ENCODE data around the gene THBS3.
A peak's percentile ranks its signal among the peaks of the same experiment; 100 is the strongest.

The THBS3 gene

DNA sequence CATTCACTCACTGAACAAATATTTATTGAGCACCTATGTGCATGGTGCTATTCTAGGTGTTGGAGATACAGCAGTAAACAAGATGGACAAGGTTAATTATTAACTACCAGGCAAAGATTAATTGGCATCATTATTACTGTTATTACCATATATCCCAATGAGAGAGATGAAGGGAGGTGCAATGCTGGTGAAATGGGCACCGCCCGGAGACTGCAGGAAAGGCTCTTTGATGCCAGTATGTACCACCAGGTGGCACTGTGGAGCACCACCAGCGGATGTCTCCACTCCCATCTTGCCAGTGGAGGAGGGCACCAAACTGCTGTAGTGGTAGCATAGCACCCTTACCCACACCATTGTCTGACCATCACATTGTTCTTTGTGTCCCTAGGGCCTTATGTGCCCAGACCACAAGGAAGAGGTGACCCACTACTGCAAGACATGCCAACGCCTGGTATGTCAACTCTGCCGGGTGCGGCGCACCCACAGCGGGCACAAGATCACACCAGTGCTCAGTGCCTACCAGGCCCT, 31.1 kb downstream of the THBS3 start:
- Histone ChIP-seq H2AFZ (ENCODE audit: low read depth, low read length) (no peak overlapping the region), H3K27me3 (ENCODE audit: insufficient read depth, low read length) (no peaks in the 10 kb centered on the region), H3K4me3 (ENCODE audit: low read length) (no peak overlapping the region), H3K9me3 (ENCODE audit: low read length) (no peaks in the 10 kb centered on the region), H3K36me3 (ENCODE audit: insufficient read depth, low read length) (peaks cover 18% of the 10 kb centered on the region), H3K4me1 (ENCODE audit: insufficient read depth, low read length) (peaks cover 25% of the 10 kb centered on the region)

DNA sequence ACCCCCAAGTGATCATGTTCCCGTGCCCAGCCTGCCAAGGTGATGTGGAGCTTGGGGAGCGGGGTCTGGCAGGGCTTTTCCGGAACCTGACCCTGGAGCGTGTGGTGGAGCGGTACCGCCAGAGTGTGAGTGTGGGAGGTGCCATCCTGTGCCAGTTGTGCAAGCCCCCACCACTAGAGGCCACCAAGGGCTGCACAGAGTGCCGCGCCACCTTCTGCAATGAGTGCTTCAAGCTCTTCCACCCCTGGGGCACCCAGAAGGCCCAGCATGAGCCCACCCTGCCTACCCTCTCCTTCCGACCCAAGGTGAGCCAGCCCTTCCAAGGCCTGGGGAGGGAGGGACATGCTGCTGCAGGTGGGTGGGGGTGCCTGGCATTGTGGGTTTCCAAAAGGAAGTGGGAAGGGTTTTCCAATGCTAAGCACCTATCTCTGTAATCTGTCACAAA, 31.7 kb downstream of the THBS3 start:
- H3K36me3 ChIP-seq (ENCODE audit: insufficient read depth, low read length): peaks cover 18% of the 10 kb centered on the region
- no peak overlapping the region for H2AFZ ChIP-seq (ENCODE audit: low read depth, low read length)
- no peak overlapping the region for H3K4me3 ChIP-seq (ENCODE audit: low read length)
- no peaks in the 10 kb centered on the region for H3K9me3 ChIP-seq (ENCODE audit: low read length)
- peaks cover 25% of the 10 kb centered on the region for H3K4me1 ChIP-seq (ENCODE audit: insufficient read depth, low read length)
- no peaks in the 10 kb centered on the region for H3K27me3 ChIP-seq (ENCODE audit: insufficient read depth, low read length)

DNA sequence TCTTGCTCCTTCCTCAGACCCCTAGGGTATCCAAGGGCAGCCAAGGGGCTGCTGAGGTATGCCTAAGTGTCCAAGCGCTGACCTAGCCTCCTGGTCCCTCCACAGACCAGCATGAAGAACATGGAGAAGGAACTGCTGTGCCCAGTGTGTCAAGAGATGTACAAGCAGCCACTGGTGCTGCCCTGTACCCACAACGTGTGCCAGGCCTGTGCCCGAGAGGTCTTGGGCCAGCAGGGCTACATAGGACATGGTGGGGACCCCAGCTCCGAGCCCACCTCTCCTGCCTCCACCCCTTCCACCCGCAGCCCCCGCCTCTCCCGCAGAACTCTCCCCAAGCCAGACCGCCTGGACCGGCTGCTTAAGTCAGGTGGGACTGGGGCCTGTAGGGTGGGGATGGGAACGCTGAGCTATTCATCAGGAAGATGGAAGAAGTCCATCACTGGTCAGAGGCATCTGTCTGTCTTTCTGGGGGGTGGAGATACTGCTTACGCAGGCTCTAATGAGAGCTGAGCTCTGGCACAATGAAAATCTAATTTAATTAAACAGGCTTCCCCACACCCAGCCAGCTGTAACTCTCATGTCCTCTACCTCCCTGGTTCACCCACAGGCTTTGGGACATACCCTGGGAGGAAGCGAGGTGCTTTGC, 32.3 kb downstream of the THBS3 start:
- Histone ChIP-seq H3K27me3 (ENCODE audit: insufficient read depth, low read length) (no peaks in the 10 kb centered on the region), H3K36me3 (ENCODE audit: insufficient read depth, low read length) (peaks cover 19% of the 10 kb centered on the region), H3K4me1 (ENCODE audit: insufficient read depth, low read length) (peaks cover 25% of the 10 kb centered on the region), H3K4me3 (ENCODE audit: low read length) (peak overlapping the region; percentile 78), H3K9me3 (ENCODE audit: low read length) (no peaks in the 10 kb centered on the region), H2AFZ (ENCODE audit: low read depth, low read length) (no peak overlapping the region)

DNA sequence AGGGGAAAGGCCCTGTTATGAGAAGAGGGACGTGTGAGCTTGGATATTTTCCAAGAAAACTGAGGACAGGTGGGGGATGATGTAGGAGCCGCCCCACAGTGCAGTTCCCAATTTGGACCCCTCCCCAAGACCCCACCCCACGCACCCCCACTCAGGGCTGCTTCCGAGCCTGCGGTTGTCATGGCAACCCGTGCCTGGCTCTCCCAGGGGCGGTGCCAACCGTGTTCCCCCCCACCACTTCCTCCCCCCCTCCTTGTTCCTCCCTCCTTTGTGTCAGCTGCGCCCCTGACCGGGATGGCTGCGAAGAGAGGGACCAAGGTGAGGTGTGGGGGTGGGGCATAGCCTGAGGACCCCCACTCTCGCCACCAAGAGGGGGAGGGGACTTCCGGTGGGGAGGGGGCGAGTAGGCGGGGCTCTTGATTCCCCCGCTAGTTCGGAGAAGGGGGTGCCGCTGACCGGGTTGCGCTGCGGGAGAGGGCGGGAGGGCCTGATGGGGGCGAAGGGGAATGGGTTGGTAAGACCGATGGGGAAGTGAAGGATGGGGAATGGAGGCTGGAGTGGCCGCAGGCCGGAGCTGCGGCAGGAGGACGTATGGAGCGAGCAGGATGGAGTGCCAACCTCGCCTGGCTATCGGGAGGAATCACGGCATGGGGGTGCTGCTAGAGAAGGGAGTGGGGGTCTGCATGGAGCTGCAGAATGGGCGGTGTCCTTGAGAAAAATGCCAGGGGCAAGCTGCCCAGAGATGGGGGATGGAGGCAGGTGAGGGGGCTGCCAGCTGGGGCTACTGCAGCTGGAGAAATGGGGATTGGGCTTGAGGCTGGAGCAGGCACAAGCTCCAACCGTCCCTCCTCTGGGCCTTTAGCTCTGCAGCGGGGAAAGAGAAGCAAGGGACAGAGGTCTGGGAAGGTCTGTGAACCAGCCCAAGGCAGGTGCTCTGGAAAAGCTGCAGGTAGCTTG, 33.1 kb downstream of the THBS3 start:
- Histone ChIP-seq H3K27me3 (ENCODE audit: insufficient read depth, low read length) (no peaks in the 10 kb centered on the region), H2AFZ (ENCODE audit: low read depth, low read length) (no peak overlapping the region), H3K4me3 (ENCODE audit: low read length) (peak overlapping the region; percentile 78), H3K36me3 (ENCODE audit: insufficient read depth, low read length) (peaks cover 21% of the 10 kb centered on the region), H3K9me3 (ENCODE audit: low read length) (no peaks in the 10 kb centered on the region), H3K4me1 (ENCODE audit: insufficient read depth, low read length) (peaks cover 25% of the 10 kb centered on the region)

DNA sequence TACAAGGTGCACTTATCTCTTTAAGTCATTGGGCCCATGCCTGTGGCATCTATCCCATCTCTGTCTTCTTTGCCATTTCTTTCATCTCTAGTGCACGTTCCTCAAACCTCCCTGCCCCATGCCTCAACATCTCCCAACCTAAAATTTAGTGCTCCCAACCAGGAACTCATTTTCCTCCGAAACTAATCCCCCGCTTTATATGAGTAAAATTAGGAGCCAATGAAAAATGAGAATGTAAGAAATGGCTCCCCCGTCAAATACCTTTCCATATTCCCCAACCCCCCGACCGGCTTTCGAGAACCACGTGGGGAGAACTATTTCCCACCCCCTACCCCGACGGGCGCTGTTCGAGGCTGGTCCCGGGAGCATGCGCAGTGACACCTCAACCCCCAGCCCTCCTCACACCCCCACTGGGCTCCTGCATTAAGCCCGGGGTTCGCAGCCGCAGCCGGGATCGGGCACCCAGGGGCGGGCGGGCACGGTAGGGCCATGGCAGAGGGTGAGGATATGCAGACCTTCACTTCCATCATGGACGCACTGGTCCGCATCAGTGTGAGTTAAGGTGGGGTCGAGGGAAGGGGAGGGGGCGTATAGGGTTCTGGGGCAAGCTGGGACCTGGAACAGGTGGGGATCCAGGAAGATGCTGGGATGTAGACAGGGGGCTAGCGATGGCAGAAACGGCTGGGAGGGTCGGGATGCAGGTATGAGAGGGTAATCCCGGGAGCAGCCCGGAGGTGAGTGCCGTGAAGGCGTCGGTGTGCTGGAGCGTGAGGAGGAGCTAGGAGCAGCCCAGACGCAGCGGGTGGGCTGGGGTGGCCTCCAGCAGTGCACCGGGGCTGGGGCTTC, 34.0 kb downstream of the THBS3 start, which contains the start of gene TRIM46:
TSS of gene TRIM46 (plus strand) at position 372 of the 846 bp plus-strand sequence. CDS start at position 490, 118 bp downstream.
- Histone ChIP-seq H3K36me3 (ENCODE audit: insufficient read depth, low read length) (peaks cover 24% of the 10 kb centered on the region), H3K9me3 (ENCODE audit: low read length) (no peaks in the 10 kb centered on the region), H3K4me3 (ENCODE audit: low read length) (peak within 1 kb of the TSS; percentile 78), H2AFZ (ENCODE audit: low read depth, low read length) (no peak within 1 kb of the TSS), H3K27me3 (ENCODE audit: insufficient read depth, low read length) (no peaks in the 10 kb centered on the region), H3K4me1 (ENCODE audit: insufficient read depth, low read length) (peaks cover 25% of the 10 kb centered on the region)

DNA sequence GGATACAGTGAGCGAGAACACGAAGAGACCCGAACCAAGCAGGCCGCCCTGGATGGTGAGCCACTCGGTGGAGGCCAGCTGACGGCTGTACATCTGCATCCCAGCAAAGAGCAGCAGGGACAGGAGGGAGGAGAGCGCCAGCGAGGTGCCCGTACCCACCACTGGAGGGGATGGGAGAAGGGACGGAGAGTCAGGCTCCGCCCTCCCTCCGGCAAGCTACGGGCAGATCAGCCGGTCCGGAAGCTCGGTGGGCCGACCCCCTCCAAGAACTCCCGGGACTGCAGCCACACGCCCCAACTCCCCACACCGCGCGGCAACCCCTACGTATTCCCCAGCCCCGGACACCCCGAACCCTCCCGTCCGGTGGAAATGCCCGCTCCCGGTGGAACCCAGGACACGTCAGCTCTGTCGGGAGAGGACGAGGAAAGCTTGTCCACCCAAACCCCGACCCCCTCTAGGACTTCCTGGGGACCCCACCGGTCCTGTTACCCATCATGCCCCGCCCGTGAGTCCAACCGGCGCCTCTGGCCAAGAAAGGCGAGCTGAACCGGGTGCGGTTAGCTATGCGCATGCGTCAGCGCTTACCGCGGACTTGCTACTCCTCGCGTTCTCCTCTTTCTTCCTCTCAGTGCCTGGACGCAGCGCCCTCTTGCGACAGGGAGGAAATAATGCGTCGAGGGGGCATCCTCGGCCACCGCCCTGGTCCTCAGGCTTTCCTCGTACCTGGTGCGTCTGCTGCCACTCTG, 34.8 kb downstream of the THBS3 start, which contains the start of gene KRTCAP2:
TSS of gene KRTCAP2 (minus strand) at position 573 of the 746 bp plus-strand sequence. CDS start at position 493, 80 bp downstream.
- peak within 1 kb of the TSS; percentile 78 for H3K4me3 ChIP-seq (ENCODE audit: low read length)
- H3K4me1 ChIP-seq (ENCODE audit: insufficient read depth, low read length): peaks cover 25% of the 10 kb centered on the region
- H3K27me3 ChIP-seq (ENCODE audit: insufficient read depth, low read length): no peaks in the 10 kb centered on the region
- peaks cover 20% of the 10 kb centered on the region for H3K36me3 ChIP-seq (ENCODE audit: insufficient read depth, low read length)
- no peak within 1 kb of the TSS for H2AFZ ChIP-seq (ENCODE audit: low read depth, low read length)
- no peaks in the 10 kb centered on the region for H3K9me3 ChIP-seq (ENCODE audit: low read length)

DNA sequence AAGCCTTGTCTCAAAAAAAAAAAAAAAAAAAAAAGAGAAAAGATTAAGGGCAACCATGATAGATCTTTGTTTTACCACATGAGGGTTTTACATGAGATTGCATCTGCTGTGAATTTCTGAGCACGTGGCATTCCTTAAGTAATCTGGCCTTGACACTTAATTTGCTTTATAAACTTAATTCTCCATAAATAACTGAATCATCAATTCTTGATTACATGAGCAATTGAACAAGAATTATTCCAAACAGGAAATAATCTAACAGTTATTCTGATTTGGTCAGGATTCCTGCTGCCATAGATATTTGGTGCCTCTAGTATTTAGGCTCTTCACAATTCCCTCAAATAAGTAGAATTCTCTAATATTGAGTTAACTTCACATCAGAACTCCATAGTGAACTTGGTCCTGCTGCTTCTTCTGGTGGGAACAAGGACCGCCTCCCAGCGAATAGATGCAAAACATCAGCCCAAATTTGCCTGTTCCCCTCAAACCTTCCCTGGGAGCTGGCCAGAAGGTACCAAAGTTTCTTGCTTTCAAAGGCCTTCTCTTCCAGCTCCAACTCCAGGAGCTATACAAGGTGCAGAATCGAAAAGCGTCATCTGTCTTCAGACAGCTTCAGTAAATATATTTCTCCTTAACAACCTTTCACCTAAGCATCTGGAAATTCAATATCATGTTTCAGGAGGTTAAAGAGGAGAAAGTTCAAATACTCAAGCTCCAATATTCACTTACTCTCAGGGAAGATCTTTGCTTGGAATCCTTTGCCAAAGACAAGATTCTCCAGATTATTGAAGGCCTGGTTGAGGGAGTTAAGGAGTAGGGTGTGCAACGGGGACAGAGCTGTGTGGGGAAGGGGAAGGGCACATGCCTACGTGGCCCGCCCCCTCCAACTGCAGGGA, 35.6 kb downstream of the THBS3 start:
- Histone ChIP-seq H3K27me3 (ENCODE audit: insufficient read depth, low read length) (no peaks in the 10 kb centered on the region), H3K4me3 (ENCODE audit: low read length) (peak overlapping the region; percentile 78), H3K36me3 (ENCODE audit: insufficient read depth, low read length) (peaks cover 16% of the 10 kb centered on the region), H3K9me3 (ENCODE audit: low read length) (no peaks in the 10 kb centered on the region), H2AFZ (ENCODE audit: low read depth, low read length) (no peak overlapping the region), H3K4me1 (ENCODE audit: insufficient read depth, low read length) (peaks cover 25% of the 10 kb centered on the region)

DNA sequence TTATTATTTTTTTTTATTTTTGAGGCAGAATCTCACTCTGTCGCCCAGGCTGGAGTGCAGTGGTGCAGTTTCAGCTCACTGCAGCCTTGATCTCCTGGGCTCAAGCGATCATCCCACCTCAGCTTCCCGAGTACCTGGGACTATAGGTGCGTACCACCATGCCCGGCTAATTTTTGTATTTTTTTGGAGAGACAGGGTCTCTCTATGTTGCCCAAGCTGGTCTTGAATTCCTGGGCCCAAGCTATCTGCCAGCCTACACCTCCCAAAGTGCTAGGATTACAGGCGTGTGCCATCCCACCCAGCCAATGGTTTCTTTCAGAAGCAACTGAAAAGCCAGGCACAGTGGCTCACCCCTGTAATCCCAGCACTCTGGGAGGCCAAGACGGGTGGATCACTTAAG, 36.9 kb downstream of the THBS3 start:
- H2AFZ ChIP-seq (ENCODE audit: low read depth, low read length): no peak overlapping the region

DNA sequence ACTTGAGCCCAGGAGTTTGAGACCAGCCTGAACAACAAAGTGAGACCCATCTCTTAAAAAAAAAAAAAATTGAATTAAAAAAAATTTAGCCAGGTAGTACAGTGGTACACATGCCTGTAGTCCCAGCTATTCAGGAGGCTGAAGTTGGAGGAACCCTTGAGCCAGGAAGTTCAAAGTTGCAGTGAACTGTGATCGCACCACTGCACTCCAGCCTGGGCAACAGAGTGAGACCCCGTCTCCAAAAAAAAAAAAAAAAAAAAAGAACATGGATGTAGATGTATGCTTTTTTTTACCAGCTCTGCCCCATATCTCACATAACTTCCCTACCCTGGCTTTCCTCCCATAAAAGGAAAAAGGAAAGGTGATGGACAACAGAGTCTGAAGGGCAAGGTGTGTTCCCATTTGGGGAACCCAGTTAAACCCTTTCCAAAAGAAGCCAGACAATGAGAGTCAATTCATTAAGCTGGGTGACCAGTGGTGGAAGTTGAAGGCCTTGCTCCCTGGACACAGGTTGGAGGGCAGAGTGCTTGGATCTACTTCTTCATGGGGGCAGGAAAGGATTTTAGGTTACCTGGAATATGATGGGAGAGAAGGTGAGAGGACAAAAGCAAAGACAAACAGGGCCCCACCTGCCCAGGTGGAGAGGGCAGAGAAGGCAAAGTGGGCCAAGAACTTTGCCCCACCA, 37.5 kb downstream of the THBS3 start:
- Histone ChIP-seq H3K36me3 (ENCODE audit: insufficient read depth, low read length) (peaks cover 16% of the 10 kb centered on the region), H3K4me1 (ENCODE audit: insufficient read depth, low read length) (peaks cover 32% of the 10 kb centered on the region), H3K27me3 (ENCODE audit: insufficient read depth, low read length) (no peaks in the 10 kb centered on the region), H3K9me3 (ENCODE audit: low read length) (no peaks in the 10 kb centered on the region), H3K4me3 (ENCODE audit: low read length) (no peak overlapping the region), H2AFZ (ENCODE audit: low read depth, low read length) (no peak overlapping the region)

More for the DNA sequence above, 36.9 kb downstream of the THBS3 start:
- H3K4me3 ChIP-seq (ENCODE audit: low read length): no peak overlapping the region
- H3K27me3 ChIP-seq (ENCODE audit: insufficient read depth, low read length): no peaks in the 10 kb centered on the region
- H3K9me3 ChIP-seq (ENCODE audit: low read length): no peaks in the 10 kb centered on the region
- H3K4me1 ChIP-seq (ENCODE audit: insufficient read depth, low read length): peaks cover 33% of the 10 kb centered on the region
- peaks cover 16% of the 10 kb centered on the region for H3K36me3 ChIP-seq (ENCODE audit: insufficient read depth, low read length)

DNA sequence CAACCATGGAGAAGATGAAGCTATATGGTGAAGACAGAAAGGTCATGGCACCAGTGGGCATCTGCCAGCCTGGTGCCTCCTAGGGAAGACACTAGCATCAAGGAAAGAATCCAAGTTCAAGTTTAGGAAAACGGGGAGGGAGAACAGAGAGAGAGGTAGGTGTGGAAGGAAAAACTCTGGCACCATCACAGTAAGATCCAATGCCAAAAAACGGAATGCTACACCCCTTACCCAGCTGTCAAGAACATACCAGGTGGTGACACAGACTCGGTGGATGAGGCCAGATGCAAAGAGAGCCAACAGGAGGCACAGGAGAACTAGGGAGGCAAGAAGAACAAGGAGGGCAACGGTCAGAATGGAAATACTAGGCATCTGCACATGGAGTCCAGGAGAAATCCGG, 38.2 kb downstream of the THBS3 start:
- peaks cover 16% of the 10 kb centered on the region for H3K36me3 ChIP-seq (ENCODE audit: insufficient read depth, low read length)
- no peak overlapping the region for H3K4me3 ChIP-seq (ENCODE audit: low read length)
- H3K4me1 ChIP-seq (ENCODE audit: insufficient read depth, low read length): peaks cover 27% of the 10 kb centered on the region
- H3K27me3 ChIP-seq (ENCODE audit: insufficient read depth, low read length): no peaks in the 10 kb centered on the region
- no peak overlapping the region for H2AFZ ChIP-seq (ENCODE audit: low read depth, low read length)
- H3K9me3 ChIP-seq (ENCODE audit: low read length): no peaks in the 10 kb centered on the region
